ENCODE measurements around the gene NEUROD2.

NEUROD2 gene

GRCh38 chr17:39611401-39612112, 3.8 kb upstream of the NEUROD2 start:
- no peak overlapping the region for H3K4me3 ChIP-seq (ENCODE audit: low read depth, low read length)
- no peak for TF ChIP-seq CTCF (IDR thresholded peaks at IDR 0.05; ENCODE audit: low read depth, low read length)

- no peak for TF ChIP-seq CTCF (IDR thresholded peaks at IDR 0.05; ENCODE audit: low read depth, low read length)
- H3K4me3 ChIP-seq (ENCODE audit: low read depth, low read length): no peak overlapping the region
Observed at GRCh38 chr17:39609416-39610025, 1.8 kb upstream of the NEUROD2 start.

- no peak overlapping the region for H3K4me3 ChIP-seq (ENCODE audit: low read depth, low read length)
- TF ChIP-seq CTCF (IDR thresholded peaks at IDR 0.05; ENCODE audit: low read depth, low read length): no peak
Observed at GRCh38 chr17:39608142-39608981, 642 bp upstream of the NEUROD2 start.

- H3K4me3 ChIP-seq (ENCODE audit: low read depth, low read length): no peak overlapping the region
- no peak for TF ChIP-seq CTCF (IDR thresholded peaks at IDR 0.05; ENCODE audit: low read depth, low read length)
Observed at GRCh38 chr17:39607057-39607850, 466 bp downstream of the NEUROD2 start.

GRCh38 chr17:39606434-39607056, 1.2 kb downstream of the NEUROD2 start:
- no peak overlapping the region for H3K4me3 ChIP-seq (ENCODE audit: low read depth, low read length)
- no peak for TF ChIP-seq CTCF (IDR thresholded peaks at IDR 0.05; ENCODE audit: low read depth, low read length)

- H3K4me3 ChIP-seq (ENCODE audit: low read depth, low read length): no peak overlapping the region
- TF ChIP-seq CTCF (IDR thresholded peaks at IDR 0.05; ENCODE audit: low read depth, low read length): no peak
Observed at GRCh38 chr17:39605492-39606433, 2.0 kb downstream of the NEUROD2 start.
